Spinal cord (tissue), 10 donors: ENCODE measurements around the gene NAALADL2. TPM values are rescaled to one million over a fixed set of nuclear protein-coding genes. Genes with fewer than 3 reads are reported as not detected.
"Not testable (repeated sequence)": the region's sequence is repeated elsewhere in the genome, so short reads cannot be mapped to it uniquely, and the experiment has no call there.

Source experiments
- DNase-seq, 6 donors: peaks; one replicate each; pipeline versions ENCODE4 v3.0.0 to v3.0.0-alpha.2; 2013 to 2015; ENCODE audit warnings: low spot score in 6 of 6, low read depth in 4 of 6
- H3K27ac ChIP-seq: one replicate; pipeline ENCODE4 v1.5.1; 2013; ENCODE audit warnings: low read depth, low read length, control low read depth
- H3K27me3 ChIP-seq: one replicate; pipeline ENCODE4 v1.6.1; 2013; ENCODE audit warnings: low read length; ENCODE audit not compliant: control insufficient read depth, insufficient read depth
- H3K36me3 ChIP-seq: one replicate; pipeline ENCODE4 v1.6.1; 2013; ENCODE audit warnings: low read length; ENCODE audit not compliant: control insufficient read depth, insufficient read depth
- H3K4me1 ChIP-seq: one replicate; pipeline ENCODE4 v1.6.1; 2013; ENCODE audit warnings: low read length; ENCODE audit not compliant: control insufficient read depth, insufficient read depth
- H3K4me3 ChIP-seq: one replicate; pipeline ENCODE4 v1.5.1; 2013; ENCODE audit warnings: low read depth, low read length, control low read depth
- H3K9me3 ChIP-seq: one replicate; pipeline ENCODE4 v1.6.1; 2013; ENCODE audit warnings: low read length; ENCODE audit not compliant: control insufficient read depth, insufficient read depth
- WGBS: methylation state at CpG from one replicate; pipeline ENCODE4 v1.1.5; 2013; ENCODE audit warnings: missing lambda C conversion rate; ENCODE audit not compliant: insufficient coverage; 5-methylcytosine and 5-hydroxymethylcytosine counted together
- polyA plus RNA-seq, 2 donors: library from polyadenylated mRNA; unstranded; fragments of 120-200 nt; gene quantifications; one replicate each; pipeline ENCODE4 v1.2.1, GENCODE V29; 2013; ENCODE audit not compliant: insufficient read length in 2 of 2
- total RNA-seq, 2 donors: library from RNA; depleted of rRNA in 1 of 2; stranded (reverse); fragments of 120-200 nt in 1 of 2; fragments of >200 nt in 1 of 2; gene quantifications; one replicate each; pipeline versions ENCODE4 v1.2.3 to v1.2.4, GENCODE V29; 2013 to 2014
- donor health status: healthy.

NAALADL2 gene
- total and polyA plus RNA-seq, 4 donors: 2.9 to 24.4 (median 11.1) TPM

DNA sequence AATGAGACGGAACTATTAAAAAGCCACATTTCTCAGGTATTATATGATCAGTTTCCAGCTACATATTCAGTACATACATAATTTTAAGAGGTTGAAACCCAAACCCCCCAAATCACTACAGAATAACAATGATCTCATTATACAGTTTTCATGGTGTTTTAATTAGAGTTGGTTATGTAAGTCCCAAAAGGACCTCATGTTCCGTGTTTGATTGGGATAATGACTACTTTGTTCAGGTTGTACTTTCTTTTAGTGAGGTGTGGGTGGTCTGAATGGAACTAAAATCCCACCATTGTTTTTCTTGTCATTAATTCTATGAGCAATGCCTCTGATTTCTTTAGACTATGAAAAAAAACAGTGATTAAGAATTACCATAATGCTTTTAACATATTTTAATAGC is 905.6 kb downstream of the NAALADL2 start:
- Histone ChIP-seq H3K4me3 (no peak overlapping the region), H3K27ac (no peak overlapping the region), H3K27me3 (no peaks in the 10 kb centered on the region), H3K36me3 (no peaks in the 10 kb centered on the region), H3K9me3 (no peaks in the 10 kb centered on the region), H3K4me1 (no peaks in the 10 kb centered on the region)
- no CpG with 5 or more reads among the region's 2 CpGs for WGBS
- DNase-seq: no peak

DNA sequence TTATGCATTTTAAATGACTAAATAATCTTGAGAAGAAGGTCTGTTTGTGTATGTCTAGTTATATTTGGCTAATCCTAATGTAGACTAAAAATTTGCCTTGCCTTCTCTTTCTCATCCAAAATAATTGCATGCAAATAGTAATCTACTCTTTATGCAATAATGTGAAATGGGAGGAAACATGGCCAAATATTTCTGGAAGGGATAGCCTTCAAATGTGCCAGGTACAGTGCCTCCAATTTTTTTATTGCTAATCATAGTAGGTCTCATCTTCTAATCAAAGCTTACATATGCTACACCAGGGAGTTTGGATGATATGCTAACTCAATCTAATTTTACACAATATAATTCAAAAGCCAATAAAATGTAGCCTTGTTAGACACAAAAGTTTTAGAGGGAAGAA is 911.3 kb downstream of the NAALADL2 start:
- Histone ChIP-seq H3K9me3 (no peaks in the 10 kb centered on the region), H3K27ac (no peak overlapping the region), H3K4me1 (no peaks in the 10 kb centered on the region), H3K36me3 (no peaks in the 10 kb centered on the region), H3K4me3 (no peak overlapping the region), H3K27me3 (no peaks in the 10 kb centered on the region)
- DNase-seq: peak in 2 of 6 donors; percentile 34 to 68

DNA sequence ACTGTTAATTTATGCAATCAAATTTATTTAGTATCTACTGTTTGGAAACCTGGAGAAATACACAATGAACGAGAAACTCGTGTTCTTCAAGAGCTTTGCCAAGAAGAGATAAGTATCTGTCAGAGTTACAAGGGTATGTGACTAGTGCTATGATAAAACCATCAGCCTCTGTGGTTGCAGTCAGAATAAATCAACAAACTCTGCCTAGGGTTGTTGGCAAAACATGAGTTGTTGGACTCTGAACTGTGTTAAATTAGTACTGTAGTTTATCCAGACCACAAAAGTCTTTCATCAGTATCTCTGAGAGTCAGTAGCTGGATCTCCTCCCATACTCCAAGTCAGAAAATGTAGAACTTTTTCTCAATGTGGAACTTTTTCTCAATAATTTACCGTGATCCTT is 918.4 kb downstream of the NAALADL2 start:
- WGBS: no CpG with 5 or more reads among the region's 3 CpGs
- H3K27ac ChIP-seq: no peak overlapping the region

DNA sequence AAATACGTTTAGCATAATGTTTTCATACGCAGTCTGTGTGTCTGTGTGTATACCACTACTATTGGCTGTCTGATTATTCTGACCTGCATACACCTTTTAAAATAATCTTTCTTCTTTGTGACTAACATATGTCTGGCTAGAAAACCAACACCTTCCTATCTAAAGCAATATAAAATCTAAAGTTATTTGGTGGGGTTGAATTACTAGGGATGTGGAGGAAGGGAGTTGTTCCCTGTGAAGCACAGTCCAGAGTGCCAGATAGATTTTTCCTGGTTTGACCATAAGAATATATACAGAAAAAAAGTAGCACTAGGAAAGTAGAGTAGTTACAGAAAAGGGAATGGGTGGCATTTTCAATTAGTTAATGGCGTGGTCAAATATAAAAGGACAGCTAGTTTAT is 918.8 kb downstream of the NAALADL2 start:
- no peak for DNase-seq
- H3K9me3 ChIP-seq: no peaks in the 10 kb centered on the region
- no peaks in the 10 kb centered on the region for H3K27me3 ChIP-seq
- H3K27ac ChIP-seq: no peak overlapping the region
- H3K36me3 ChIP-seq: no peaks in the 10 kb centered on the region
- H3K4me1 ChIP-seq: no peaks in the 10 kb centered on the region
- 100% methylated on average over 1 of the region's 3 CpGs for WGBS
- H3K4me3 ChIP-seq: no peak overlapping the region

More for the DNA sequence above, 918.4 kb downstream of the NAALADL2 start:
- Histone ChIP-seq H3K9me3 (no peaks in the 10 kb centered on the region), H3K27me3 (no peaks in the 10 kb centered on the region), H3K4me1 (no peaks in the 10 kb centered on the region), H3K36me3 (no peaks in the 10 kb centered on the region), H3K4me3 (no peak overlapping the region)
- no peak for DNase-seq

DNA sequence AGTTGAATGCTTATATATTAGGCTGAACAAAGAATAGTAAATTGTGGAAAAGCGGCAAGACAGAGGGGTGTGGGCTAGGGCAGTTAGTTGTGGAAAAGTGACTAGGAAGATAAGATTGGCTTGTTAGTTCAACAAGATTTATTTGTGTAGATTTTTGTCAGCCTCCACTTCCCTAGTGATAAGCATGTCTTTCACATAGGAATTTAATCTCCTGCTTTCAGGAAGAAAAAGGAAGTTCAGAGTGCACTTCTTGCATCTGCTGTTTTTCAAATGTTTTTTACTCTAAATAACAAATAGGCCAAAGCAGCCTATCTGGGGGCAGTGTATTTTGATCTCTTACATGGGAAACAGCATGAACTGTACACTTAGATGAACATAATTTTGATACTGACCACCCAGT is 919.9 kb downstream of the NAALADL2 start:
- DNase-seq: no peak
- Histone ChIP-seq H3K27me3 (no peaks in the 10 kb centered on the region), H3K9me3 (no peaks in the 10 kb centered on the region), H3K36me3 (no peaks in the 10 kb centered on the region), H3K27ac (no peak overlapping the region), H3K4me3 (no peak overlapping the region), H3K4me1 (no peaks in the 10 kb centered on the region)
- 100% methylated on average over 1 of the region's 1 CpG for WGBS

DNA sequence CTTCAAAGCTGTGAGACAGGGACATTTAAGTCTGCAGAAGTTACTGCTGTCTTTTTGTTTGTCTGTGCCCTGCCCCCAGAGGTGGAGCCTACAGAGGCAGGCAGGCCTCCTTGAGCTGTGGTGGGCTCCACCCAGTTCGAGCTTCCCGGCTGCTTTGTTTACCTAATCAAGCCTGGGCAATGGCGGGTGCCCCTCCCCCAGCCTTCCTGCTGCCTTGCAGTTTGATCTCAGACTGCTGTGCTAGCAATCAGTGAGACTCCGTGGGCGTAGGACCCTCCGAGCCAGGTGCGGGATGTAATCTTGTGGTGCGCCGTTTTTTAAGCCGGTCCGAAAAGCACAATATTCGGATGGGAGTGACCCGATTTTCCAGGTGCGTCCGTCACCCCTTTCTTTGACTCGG is 928.0 kb downstream of the NAALADL2 start:
- WGBS: no CpG with 5 or more reads among the region's 16 CpGs
- H3K4me1 ChIP-seq, H3K4me3 ChIP-seq: not testable (repeated sequence)

DNA sequence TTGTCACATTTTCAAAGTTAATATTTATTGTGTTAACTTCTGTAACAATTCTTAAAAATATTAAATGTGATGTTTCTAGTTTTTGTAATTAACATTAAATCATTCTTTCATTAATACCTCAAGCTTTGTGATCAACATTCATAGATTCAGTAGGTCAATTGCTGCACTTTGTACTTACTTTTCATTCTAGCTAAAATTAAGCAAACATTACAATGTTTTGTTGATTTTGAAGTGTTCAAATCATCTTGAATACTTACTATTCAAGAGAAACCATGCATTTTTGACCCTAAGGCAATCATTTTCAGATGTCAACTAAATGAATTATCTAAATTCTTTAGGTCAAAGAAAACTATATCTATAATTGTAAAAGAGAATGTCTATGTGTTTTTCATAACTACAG is 933.1 kb downstream of the NAALADL2 start:
- Histone ChIP-seq H3K27me3 (no peaks in the 10 kb centered on the region), H3K4me3 (no peak overlapping the region), H3K27ac (no peak overlapping the region), H3K4me1 (no peaks in the 10 kb centered on the region), H3K36me3 (no peaks in the 10 kb centered on the region), H3K9me3 (no peaks in the 10 kb centered on the region)
- no peak for DNase-seq

More for the DNA sequence above, 928.0 kb downstream of the NAALADL2 start:
- not testable (repeated sequence) for H3K36me3 ChIP-seq, H3K27ac ChIP-seq, H3K27me3 ChIP-seq, H3K9me3 ChIP-seq, DNase-seq

DNA sequence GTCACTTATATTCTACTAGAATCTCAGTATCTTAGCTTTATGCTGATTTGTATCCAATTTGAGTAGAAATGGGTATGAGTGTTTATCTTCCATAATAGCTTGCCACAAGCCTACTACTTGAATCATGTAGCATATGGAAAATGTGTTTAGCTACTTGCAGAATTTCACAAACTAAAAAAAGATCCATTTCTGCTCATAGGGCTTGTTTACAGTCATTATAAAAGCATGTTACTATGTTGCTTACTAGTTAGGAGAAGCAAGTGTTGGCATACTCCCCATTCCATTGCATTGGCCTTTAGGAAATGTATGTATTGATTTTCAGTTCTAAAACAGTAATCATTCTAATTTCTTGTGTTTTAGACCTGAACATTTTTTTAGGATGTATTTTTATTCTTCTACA is 939.2 kb downstream of the NAALADL2 start:
- H3K27me3 ChIP-seq: no peaks in the 10 kb centered on the region
- peak in 2 of 6 donors; percentile 41 to 66 for DNase-seq
- H3K4me1 ChIP-seq: no peaks in the 10 kb centered on the region

DNA sequence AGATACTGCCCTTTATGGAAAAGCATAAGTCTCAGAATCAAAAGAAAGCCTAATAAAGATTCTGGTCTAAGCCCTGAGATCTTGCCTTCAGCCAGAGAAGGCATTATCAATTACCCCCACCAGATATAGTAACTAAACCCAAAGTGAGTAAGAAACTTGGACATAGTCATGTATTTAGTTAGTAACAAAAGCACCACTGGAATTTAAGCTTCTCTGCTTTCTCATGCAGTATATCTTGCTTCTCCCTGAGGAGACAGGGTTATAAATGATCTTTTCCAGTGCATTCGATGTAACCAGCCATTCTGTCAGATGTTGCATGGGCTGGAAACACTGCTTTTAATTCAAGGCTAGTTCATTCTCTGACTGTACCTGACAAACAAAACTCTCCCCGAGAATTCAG is 946.7 kb downstream of the NAALADL2 start:
- DNase-seq: peak in 1 of 6 donors; percentile 45
- no peak overlapping the region for H3K27ac ChIP-seq
- no peaks in the 10 kb centered on the region for H3K9me3 ChIP-seq
- 33% methylated on average over 2 of the region's 2 CpGs for WGBS
- no peak overlapping the region for H3K4me3 ChIP-seq
- no peaks in the 10 kb centered on the region for H3K36me3 ChIP-seq
- H3K27me3 ChIP-seq: no peaks in the 10 kb centered on the region
- H3K4me1 ChIP-seq: no peaks in the 10 kb centered on the region

More for the DNA sequence above, 939.2 kb downstream of the NAALADL2 start:
- Histone ChIP-seq H3K4me3 (no peak overlapping the region), H3K36me3 (no peaks in the 10 kb centered on the region), H3K9me3 (no peaks in the 10 kb centered on the region), H3K27ac (no peak overlapping the region)

DNA sequence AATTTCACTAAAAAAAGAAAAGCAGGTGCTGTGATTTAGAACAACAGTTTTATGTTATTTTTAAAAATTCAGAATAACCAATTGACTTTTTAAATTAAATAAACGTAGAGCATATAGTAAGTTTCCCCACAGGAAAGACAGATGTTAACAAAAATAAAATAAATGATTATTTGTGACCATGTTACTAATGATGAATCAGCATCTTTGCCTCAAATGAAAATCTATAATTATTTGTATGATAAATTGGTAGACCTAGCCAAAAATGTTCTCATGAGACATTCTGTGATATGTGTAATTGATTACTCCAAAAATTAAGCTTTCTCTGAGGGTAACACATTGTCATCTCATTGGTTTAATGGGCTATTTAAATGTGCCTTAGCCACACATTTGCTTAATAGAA is 948.0 kb downstream of the NAALADL2 start:
- H3K9me3 ChIP-seq: no peaks in the 10 kb centered on the region
- H3K4me3 ChIP-seq: no peak overlapping the region
- H3K4me1 ChIP-seq: no peaks in the 10 kb centered on the region
- no CpG with 5 or more reads among the region's 1 CpG for WGBS
- no peaks in the 10 kb centered on the region for H3K36me3 ChIP-seq
- peak in 1 of 6 donors; percentile 43 for DNase-seq
- H3K27me3 ChIP-seq: no peaks in the 10 kb centered on the region
- no peak overlapping the region for H3K27ac ChIP-seq
